ENCODE results near the gene INTS3.

DNA sequence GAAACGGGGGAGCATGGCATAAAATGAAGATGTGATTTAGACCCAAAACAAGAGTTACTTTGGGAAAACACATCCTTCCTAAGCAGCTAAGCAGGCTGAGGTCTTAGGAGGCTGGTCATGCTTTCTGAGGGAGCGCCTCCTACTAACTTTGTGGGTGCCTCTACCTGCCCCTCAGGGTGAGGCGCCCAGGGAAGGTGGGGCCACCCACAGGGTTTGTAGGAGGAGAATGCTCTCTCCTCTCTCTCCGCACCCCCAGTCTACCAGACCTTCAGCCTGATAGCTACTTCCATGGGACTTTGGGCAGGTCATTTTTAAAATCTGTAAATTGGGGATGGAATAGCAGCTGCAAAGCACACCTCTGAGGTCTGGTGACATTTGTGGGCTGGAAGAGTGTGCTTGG, 71.2 kb downstream of the INTS3 start:
- TF ChIP-seq EZH2 (IDR thresholded peaks at IDR 0.05) = no peak
- TF ChIP-seq POLR2AphosphoS5 (IDR thresholded peaks at IDR 0.05; ENCODE audit: borderline replicate concordance, low read depth, low read length) = no peak
- TF ChIP-seq FOXP2 (optimal IDR thresholded peaks at IDR 0.05; ENCODE audit: control extremely low read depth, extremely low read length, insufficient read depth) = no peak

All from SK-N-MC (cell line).